AG09309 (cell line): ENCODE results near the gene XPO4.

Experiments
- DNase-seq: peaks from one replicate; pipeline ENCODE4 v3.0.0-alpha.2; 2010; ENCODE audit warnings: low read depth
- H3K4me3 ChIP-seq: 2 replicates; pipeline ENCODE4 v1.5.1; 2011; ENCODE audit warnings: mild to moderate bottlenecking, low read depth, low read length, moderate library complexity; ENCODE audit not compliant: control insufficient read depth
- TF ChIP-seq, protein P1 (sequence below): IDR thresholded peaks from 2 replicates; pipeline ENCODE4 v1.5.1; 2011; ENCODE audit warnings: mild to moderate bottlenecking, low read depth, low read length, inconsistent platforms; ENCODE audit not compliant: insufficient read depth, control insufficient read depth; ENCODE audit errors: missing control alignments

XPO4 gene

DNA sequence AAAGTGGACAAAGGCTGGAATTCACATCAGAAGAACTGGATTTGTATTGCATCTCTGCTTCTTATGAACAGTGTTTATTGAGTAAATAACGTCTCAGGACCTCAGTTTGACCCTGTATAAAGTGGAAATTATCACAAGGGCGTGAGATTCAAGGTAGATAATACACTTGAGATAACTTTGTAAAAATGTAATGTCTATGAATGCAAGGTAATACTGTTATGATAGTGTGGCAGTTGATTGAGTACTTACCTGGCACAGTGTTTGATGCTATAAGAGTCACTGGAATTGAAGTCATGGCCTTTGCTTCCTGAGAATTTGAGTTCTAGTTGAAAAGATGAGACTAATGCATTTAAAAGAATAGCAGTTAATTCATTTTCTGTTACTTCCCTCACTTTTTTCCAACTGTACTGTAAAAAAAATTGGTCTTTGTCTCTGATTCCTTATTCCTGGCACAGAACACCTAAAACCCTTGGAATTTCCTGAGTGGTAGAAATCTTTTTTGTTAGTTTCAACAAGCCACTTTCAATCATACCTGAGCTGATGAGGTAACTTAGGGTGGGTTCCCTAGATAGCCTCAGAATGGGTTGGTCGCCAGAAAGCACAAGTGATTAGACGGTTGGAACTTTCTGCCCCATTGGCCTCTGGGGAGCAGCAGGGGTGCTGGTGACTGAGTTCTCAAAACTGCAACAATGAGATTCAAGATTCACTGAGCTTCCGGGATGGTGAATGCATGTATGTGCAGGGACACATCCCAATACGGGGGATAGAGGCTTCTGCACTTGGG lies 6.4 kb upstream of the XPO4 start:
- no peak overlapping the region for H3K4me3 ChIP-seq
- DNase-seq, result no peak
- TF ChIP-seq, protein P1, sequence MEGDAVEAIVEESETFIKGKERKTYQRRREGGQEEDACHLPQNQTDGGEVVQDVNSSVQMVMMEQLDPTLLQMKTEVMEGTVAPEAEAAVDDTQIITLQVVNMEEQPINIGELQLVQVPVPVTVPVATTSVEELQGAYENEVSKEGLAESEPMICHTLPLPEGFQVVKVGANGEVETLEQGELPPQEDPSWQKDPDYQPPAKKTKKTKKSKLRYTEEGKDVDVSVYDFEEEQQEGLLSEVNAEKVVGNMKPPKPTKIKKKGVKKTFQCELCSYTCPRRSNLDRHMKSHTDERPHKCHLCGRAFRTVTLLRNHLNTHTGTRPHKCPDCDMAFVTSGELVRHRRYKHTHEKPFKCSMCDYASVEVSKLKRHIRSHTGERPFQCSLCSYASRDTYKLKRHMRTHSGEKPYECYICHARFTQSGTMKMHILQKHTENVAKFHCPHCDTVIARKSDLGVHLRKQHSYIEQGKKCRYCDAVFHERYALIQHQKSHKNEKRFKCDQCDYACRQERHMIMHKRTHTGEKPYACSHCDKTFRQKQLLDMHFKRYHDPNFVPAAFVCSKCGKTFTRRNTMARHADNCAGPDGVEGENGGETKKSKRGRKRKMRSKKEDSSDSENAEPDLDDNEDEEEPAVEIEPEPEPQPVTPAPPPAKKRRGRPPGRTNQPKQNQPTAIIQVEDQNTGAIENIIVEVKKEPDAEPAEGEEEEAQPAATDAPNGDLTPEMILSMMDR, result no peak

DNA sequence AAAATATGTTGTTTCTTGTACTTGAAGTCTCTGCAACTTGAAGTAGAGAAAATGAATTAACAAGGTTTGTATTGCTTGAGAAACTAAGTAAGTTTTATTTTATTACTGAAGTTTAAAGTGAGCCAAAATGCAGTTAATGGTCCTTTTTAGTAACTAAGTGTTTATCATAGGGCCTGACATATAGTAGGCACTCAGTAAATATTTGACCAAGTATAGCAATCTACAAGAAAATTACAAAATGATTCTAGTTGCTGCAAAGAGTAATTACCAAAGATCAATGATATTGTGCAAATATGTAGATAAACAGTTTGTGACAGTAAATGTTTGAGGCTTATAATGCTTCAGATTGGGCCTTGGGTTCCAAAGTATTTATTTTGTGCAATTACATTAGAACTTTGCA lies 2.4 kb upstream of the XPO4 start:
- no peak overlapping the region for H3K4me3 ChIP-seq
- TF ChIP-seq, protein P1, result no peak
- DNase-seq, result no peak

DNA sequence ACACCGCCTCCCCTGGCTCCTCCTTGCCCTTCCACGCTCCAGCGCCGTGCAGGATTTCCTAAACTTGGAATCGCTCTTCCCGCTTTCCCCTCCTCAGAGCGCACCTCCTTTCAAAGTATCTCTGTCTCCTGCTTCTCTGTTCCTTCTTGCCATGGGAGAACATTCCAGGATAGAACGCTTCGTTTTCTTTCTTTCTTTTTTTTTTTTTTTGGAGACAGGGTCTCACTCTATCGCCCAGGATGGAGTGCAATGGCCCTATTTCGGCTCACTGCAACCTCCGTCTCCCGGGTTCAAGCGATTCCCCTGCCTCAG lies 574 bp upstream of the XPO4 start:
- TF ChIP-seq, protein P1, result no peak
- peak overlapping the region; percentile 98 for H3K4me3 ChIP-seq
- DNase-seq, result no peak

DNA sequence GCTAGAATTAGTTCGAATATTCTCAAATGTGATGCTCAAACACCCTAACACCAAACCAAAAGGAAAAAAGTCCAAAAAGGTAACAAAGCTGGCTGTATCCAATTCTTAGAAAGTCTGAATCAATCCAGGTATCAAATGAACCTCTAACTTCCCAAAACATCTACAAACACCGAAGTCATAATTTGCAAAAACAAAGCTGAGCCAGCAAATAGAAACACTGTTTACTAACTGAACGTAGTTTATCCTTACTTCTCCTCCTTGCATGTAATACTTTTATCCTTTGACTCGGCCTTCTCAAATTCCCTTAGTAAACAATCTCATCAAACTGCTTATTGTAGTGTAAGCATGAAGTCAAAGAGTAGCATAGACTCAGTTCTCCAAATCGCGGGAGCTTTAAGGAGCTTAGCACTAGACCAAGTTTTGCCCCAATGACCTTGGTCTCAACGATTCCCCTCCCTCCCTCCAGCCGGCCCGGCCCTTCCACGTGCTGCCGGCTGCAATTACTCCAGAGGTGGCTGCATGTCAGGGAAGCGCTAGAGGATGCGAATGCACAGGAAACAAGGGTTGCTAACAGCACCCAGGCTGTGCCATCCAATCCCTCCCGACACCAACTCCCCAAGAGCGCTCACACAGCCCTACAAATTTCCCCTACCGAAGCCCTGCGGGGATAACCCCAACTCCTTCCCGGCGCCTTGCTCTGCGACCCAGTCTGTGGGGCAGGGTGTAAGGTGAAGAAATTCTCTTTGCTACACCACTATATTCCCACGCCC lies 693 bp downstream of the XPO4 start:
- TF ChIP-seq, protein P1, result no peak
- peak overlapping the region; percentile 98 for H3K4me3 ChIP-seq
- no peak for DNase-seq

DNA sequence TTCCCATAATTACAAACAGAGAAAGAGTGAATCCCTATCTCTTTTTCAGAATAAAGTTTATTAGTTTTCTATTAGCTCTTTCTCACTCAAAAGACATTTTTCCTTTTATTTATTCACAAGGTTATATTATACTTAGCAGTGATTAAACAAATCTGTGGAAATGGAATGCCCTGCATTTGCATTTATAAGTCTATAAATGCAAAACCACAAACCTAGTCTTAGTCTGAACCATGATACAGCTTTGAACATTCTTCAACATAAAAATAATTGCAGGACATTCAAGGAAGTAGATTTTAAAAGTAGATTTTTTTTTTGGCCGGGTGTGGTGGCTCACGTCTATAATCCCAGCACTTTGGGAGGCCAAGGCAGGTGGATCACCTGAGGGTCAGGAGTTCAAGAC lies 8.3 kb downstream of the XPO4 start:
- TF ChIP-seq, protein P1, result no peak
- H3K4me3 ChIP-seq, result no peak overlapping the region
- no peak for DNase-seq

DNA sequence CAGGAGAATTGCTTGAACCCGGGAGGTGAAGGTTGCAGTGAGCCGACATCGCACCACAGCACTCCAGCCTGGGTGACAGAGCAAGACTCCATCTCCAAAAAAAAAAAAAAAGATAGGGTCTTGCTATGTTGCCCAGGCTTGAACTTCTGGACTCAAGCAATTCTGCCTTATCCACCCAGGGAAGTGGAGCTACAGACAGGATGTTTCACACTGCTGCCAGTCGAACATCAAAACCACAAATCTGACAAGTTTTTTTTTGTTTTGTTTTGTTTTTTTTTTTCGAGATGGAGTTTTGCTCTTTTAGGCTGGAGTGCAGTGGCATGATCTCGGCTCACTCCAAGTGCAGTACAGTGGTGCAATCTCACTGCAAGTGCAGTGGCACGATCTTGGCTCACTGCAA lies 10.8 kb downstream of the XPO4 start:
- DNase-seq, result no peak
- no peak overlapping the region for H3K4me3 ChIP-seq
- TF ChIP-seq, protein P1, result no peak
